ENCODE results near the gene DGKZ.

DGKZ gene

DNA sequence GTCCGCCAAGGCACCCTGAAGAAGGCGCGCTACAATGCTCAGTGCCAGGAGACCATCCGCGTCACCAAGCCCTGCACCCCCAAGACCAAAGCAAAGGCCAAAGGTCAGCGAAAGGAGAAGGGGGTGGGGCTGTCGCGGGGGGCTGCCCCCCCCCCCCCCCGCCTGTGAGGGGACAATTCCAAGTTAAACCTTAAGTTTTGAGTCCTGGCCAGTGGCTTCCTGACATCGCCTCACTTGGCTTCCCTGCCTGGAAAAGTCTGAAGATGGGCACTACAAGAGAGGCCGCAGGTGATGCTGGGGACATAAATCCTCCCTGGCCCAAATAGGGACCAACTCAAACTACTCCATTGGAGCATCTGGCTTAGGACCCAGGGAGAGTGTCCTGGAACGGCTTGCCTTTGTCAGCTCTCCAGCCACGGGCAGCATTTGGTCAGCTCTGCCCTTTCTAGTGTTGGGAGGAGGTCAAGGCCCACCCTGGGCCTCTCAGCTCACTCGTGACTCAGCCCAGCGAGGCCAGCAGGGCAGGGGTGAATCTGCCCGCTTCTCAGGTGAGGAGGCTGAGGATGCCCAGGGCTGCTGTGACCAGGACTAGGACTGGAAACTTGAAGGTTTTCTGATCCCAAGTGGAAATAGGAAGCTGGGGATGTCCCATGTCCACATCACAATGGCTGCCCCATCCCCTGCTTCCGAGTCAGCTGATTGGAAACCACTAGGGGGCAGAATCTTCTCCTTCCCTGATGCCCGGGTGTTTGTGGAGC, 35.6 kb downstream of the DGKZ start:
- ChIA-PET POLR2A (interaction anchor here (0.6 kb wide), 1 partner anchor 24 kb away, joined by 3 read pairs; no protein-coding TSS in a partner anchor), CTCF (interaction anchor here (0.5 to 1.0 kb wide), 2 partner anchors 67 to 272 kb away, joined by 3 read pairs; no protein-coding TSS in a partner anchor)
- Histone ChIP-seq H3K4me3 (ENCODE audit: control insufficient read depth in 1 of 7, extremely low read depth in 1 of 7, insufficient read depth in 4 of 7, low read depth in 2 of 7, low read length in 6 of 7) (peak overlapping the region in 4 of 7 experiments; percentile 49 to 80 (median 72)), H3K4me1 (ENCODE audit: control extremely low read depth in 1 of 4, control insufficient read depth in 4 of 4, insufficient read depth in 4 of 4, low read length in 3 of 4) (peaks cover 0 to 39% (median 33%) of the 10 kb centered on the region in 4 experiments), H3K27ac (ENCODE audit: insufficient read depth in 1 of 2, low read depth in 1 of 2, low read length in 2 of 2, poor library complexity in 1 of 2, severe bottlenecking in 2 of 2) (no peak overlapping the region), H3K9me3 (ENCODE audit: control extremely low read depth in 1 of 5, control insufficient read depth in 4 of 5, insufficient read depth in 2 of 5, low read depth in 1 of 5, low read length in 4 of 5) (no peaks in the 10 kb centered on the region), H3K27me3 (replicated peaks in 2 of 5; ENCODE audit: control insufficient read depth in 4 of 5, insufficient read depth in 5 of 5, low read length in 4 of 5) (peaks cover 0 to 4% (median 0%) of the 10 kb centered on the region in 5 experiments), H3K36me3 (ENCODE audit: control insufficient read depth in 4 of 4, insufficient read depth in 4 of 4, low read length in 3 of 4) (peaks cover 2 to 14% (median 10%) of the 10 kb centered on the region in 4 experiments)
- DNase-seq, result no peak
- 64% methylated on average over 12 of the region's 18 CpGs for WGBS (ENCODE audit: insufficient coverage)

GRCh38 chr11:46383404-46383758, 36.1 kb downstream of the DGKZ start:
- CTCF ChIA-PET, result interaction anchor here (0.5 to 1.0 kb wide), 2 partner anchors 67 to 273 kb away, joined by 3 read pairs; no protein-coding TSS in a partner anchor
- Histone ChIP-seq H3K4me1 (ENCODE audit: control extremely low read depth in 1 of 4, control insufficient read depth in 4 of 4, insufficient read depth in 4 of 4, low read length in 3 of 4) (peaks cover 0 to 44% (median 39%) of the 10 kb centered on the region in 4 experiments), H3K27me3 (replicated peaks in 2 of 5; ENCODE audit: control insufficient read depth in 4 of 5, insufficient read depth in 5 of 5, low read length in 4 of 5) (peaks cover 0 to 8% (median 1%) of the 10 kb centered on the region in 5 experiments), H3K9me3 (ENCODE audit: control extremely low read depth in 1 of 5, control insufficient read depth in 4 of 5, insufficient read depth in 2 of 5, low read depth in 1 of 5, low read length in 4 of 5) (no peaks in the 10 kb centered on the region), H3K27ac (ENCODE audit: insufficient read depth in 1 of 2, low read depth in 1 of 2, low read length in 2 of 2, poor library complexity in 1 of 2, severe bottlenecking in 2 of 2) (no peak overlapping the region), H3K36me3 (ENCODE audit: control insufficient read depth in 4 of 4, insufficient read depth in 4 of 4, low read length in 3 of 4) (peaks cover 0 to 8% (median 4%) of the 10 kb centered on the region in 4 experiments), H3K4me3 (ENCODE audit: control insufficient read depth in 1 of 7, extremely low read depth in 1 of 7, insufficient read depth in 4 of 7, low read depth in 2 of 7, low read length in 6 of 7) (no peak overlapping the region)
- DNase-seq, result no peak
- POLR2A ChIA-PET, result no interaction called here
- 100% methylated on average over 4 of the region's 7 CpGs for WGBS (ENCODE audit: insufficient coverage)

DNA sequence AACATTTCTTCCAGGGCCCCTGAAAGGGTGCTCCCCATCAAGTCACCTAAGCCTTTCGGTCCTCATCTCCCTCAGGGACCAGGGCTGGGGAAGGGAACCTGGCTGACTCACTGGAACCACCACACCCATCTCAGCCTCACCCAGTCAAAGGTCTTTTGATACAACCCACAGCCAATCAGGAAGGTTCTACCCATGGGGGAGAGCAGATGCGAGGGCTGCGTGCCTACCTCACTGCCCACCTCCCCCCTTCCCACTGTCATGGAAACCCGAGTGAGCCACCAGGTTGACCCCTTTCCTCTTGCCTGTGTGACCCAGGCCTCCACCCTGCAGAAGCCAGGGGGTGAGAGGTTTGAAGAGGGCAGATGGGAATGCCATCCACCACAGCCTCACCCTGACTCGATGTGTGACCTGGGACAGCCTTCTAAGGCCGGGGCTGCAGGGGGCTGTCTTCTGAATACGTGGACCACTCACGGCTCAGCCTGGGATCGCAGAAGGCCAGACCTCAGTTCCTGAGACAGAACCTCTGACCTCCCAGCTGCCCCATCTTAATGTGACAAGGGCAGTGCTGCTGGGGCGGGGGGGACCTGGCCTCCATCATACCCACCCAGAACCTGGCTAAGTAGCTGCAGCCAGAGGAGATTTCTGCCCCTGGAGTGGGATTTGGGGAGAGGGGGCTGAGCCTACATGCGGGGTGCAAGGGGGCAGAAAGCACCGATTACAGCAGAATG, 36.9 kb downstream of the DGKZ start:
- ChIA-PET CTCF (no interaction called here), POLR2A (no interaction called here)
- Histone ChIP-seq H3K36me3 (ENCODE audit: control insufficient read depth in 4 of 4, insufficient read depth in 4 of 4, low read length in 3 of 4) (peaks cover 0 to 4% (median 1%) of the 10 kb centered on the region in 4 experiments), H3K27ac (ENCODE audit: insufficient read depth in 1 of 2, low read depth in 1 of 2, low read length in 2 of 2, poor library complexity in 1 of 2, severe bottlenecking in 2 of 2) (no peak overlapping the region), H3K4me1 (ENCODE audit: control extremely low read depth in 1 of 4, control insufficient read depth in 4 of 4, insufficient read depth in 4 of 4, low read length in 3 of 4) (peaks cover 0 to 51% (median 43%) of the 10 kb centered on the region in 4 experiments), H3K9me3 (ENCODE audit: control extremely low read depth in 1 of 5, control insufficient read depth in 4 of 5, insufficient read depth in 2 of 5, low read depth in 1 of 5, low read length in 4 of 5) (no peaks in the 10 kb centered on the region), H3K4me3 (ENCODE audit: control insufficient read depth in 1 of 7, extremely low read depth in 1 of 7, insufficient read depth in 4 of 7, low read depth in 2 of 7, low read length in 6 of 7) (no peak overlapping the region), H3K27me3 (replicated peaks in 2 of 5; ENCODE audit: control insufficient read depth in 4 of 5, insufficient read depth in 5 of 5, low read length in 4 of 5) (peaks cover 0 to 16% (median 8%) of the 10 kb centered on the region in 5 experiments)
- DNase-seq, result no peak
- 95% methylated on average over 11 of the region's 12 CpGs for WGBS (ENCODE audit: insufficient coverage)

DNA sequence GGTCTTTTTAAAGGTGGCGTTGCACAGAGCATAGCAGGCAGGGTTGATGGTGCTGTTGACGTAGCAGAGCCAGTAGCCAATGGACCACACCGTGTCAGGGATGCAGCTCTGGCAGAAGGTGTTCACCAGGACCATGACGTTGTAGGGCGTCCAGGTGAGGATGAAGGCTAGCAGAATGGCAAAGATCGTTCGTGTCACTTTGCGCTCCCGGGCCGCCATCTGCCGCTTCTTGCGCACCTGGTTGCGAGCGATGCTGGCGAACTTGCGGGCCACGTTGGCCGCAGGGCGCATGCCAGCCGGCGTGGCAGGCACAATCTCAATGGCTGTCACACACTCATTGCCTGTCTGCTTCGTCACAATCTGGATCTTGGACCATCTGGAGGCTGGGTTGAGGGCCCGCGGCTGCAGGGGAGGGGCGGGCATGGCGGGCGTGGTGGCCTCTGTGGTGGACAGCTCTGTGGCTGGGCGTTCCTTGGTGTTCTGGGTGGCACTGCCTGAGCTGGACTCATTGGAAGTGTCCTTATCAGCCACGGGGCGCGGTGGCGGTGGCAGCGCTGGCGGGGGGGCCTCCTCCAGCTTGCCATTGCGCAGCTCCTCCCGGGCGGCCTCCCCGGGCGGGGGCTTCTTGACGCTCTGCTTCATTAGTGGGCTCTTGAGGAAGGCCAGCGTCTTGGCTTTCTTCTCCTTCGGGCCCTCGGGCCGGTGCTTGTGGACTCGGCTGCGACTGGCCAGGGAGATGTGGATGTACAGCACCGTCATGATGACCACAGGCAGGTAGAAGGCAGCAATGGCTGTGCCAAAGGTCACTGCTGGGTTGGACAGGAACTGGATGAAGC, 38.1 kb downstream of the DGKZ start:
- Histone ChIP-seq H3K27ac (ENCODE audit: insufficient read depth in 1 of 2, low read depth in 1 of 2, low read length in 2 of 2, poor library complexity in 1 of 2, severe bottlenecking in 2 of 2) (no peak overlapping the region), H3K9me3 (ENCODE audit: control extremely low read depth in 1 of 5, control insufficient read depth in 4 of 5, insufficient read depth in 2 of 5, low read depth in 1 of 5, low read length in 4 of 5) (no peaks in the 10 kb centered on the region), H3K4me1 (ENCODE audit: control extremely low read depth in 1 of 4, control insufficient read depth in 4 of 4, insufficient read depth in 4 of 4, low read length in 3 of 4) (peaks cover 0 to 54% (median 50%) of the 10 kb centered on the region in 4 experiments), H3K36me3 (ENCODE audit: control insufficient read depth in 4 of 4, insufficient read depth in 4 of 4, low read length in 3 of 4) (no peaks in the 10 kb centered on the region), H3K27me3 (replicated peaks in 2 of 5; ENCODE audit: control insufficient read depth in 4 of 5, insufficient read depth in 5 of 5, low read length in 4 of 5) (peaks cover 0 to 28% (median 16%) of the 10 kb centered on the region in 5 experiments), H3K4me3 (ENCODE audit: control insufficient read depth in 1 of 7, extremely low read depth in 1 of 7, insufficient read depth in 4 of 7, low read depth in 2 of 7, low read length in 6 of 7) (no peak overlapping the region)
- ChIA-PET CTCF (interaction anchor here (9.3 kb wide), 1 partner anchor 17 kb away, joined by 52 read pairs; no protein-coding TSS in a partner anchor), POLR2A (no interaction called here)
- no peak for DNase-seq
- WGBS (ENCODE audit: insufficient coverage), result 96% methylated on average over 45 of the region's 47 CpGs

DNA sequence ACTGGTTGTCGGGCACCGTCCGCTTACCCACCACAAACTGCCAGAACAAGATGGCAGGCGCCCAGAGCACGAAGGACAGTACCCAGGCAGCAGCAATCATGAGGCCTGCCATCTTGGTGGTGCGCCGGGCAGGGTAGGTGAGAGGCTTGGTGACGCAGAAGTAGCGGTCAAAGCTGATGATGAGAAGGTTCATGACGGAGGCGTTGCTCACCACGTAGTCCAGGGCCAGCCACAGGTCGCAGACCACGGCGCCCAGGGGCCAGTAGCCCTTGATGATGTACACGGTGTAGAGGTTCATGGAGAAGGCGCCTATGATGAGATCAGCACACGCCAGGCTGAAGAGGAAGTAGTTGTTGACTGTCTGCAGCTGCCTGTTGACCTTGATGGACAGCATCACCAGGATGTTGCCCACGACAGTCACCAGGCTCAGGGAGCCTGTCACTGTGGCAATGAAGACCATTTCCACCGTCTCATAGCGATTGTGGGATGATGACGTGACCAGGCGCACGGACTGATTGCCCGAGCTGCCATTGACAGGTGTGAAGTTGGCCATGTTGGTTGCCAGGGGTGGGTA, 38.8 kb downstream of the DGKZ start:
- Histone ChIP-seq H3K9me3 (ENCODE audit: control extremely low read depth in 1 of 5, control insufficient read depth in 4 of 5, insufficient read depth in 2 of 5, low read depth in 1 of 5, low read length in 4 of 5) (no peaks in the 10 kb centered on the region), H3K27ac (ENCODE audit: insufficient read depth in 1 of 2, low read depth in 1 of 2, low read length in 2 of 2, poor library complexity in 1 of 2, severe bottlenecking in 2 of 2) (no peak overlapping the region), H3K4me1 (ENCODE audit: control extremely low read depth in 1 of 4, control insufficient read depth in 4 of 4, insufficient read depth in 4 of 4, low read length in 3 of 4) (peaks cover 0 to 55% (median 51%) of the 10 kb centered on the region in 4 experiments), H3K27me3 (replicated peaks in 2 of 5; ENCODE audit: control insufficient read depth in 4 of 5, insufficient read depth in 5 of 5, low read length in 4 of 5) (peaks cover 0 to 35% (median 19%) of the 10 kb centered on the region in 5 experiments), H3K36me3 (ENCODE audit: control insufficient read depth in 4 of 4, insufficient read depth in 4 of 4, low read length in 3 of 4) (no peaks in the 10 kb centered on the region), H3K4me3 (ENCODE audit: control insufficient read depth in 1 of 7, extremely low read depth in 1 of 7, insufficient read depth in 4 of 7, low read depth in 2 of 7, low read length in 6 of 7) (no peak overlapping the region)
- POLR2A ChIA-PET, result no interaction called here
- DNase-seq, result no peak
- 97% methylated on average over 23 of the region's 25 CpGs for WGBS (ENCODE audit: insufficient coverage)
- CTCF ChIA-PET, result interaction anchor here (0.9 to 9.3 kb wide), 3 partner anchors 17 to 72 kb away, joined by 3 to 52 read pairs (median 3); no protein-coding TSS in a partner anchor

- Histone ChIP-seq H3K27me3 (replicated peaks in 2 of 5; ENCODE audit: control insufficient read depth in 4 of 5, insufficient read depth in 5 of 5, low read length in 4 of 5) (peaks cover 0 to 40% (median 21%) of the 10 kb centered on the region in 5 experiments), H3K36me3 (ENCODE audit: control insufficient read depth in 4 of 4, insufficient read depth in 4 of 4, low read length in 3 of 4) (no peaks in the 10 kb centered on the region), H3K4me1 (ENCODE audit: control extremely low read depth in 1 of 4, control insufficient read depth in 4 of 4, insufficient read depth in 4 of 4, low read length in 3 of 4) (peaks cover 0 to 59% (median 53%) of the 10 kb centered on the region in 4 experiments), H3K27ac (ENCODE audit: insufficient read depth in 1 of 2, low read depth in 1 of 2, low read length in 2 of 2, poor library complexity in 1 of 2, severe bottlenecking in 2 of 2) (no peak overlapping the region), H3K4me3 (ENCODE audit: control insufficient read depth in 1 of 7, extremely low read depth in 1 of 7, insufficient read depth in 4 of 7, low read depth in 2 of 7, low read length in 6 of 7) (no peak overlapping the region), H3K9me3 (ENCODE audit: control extremely low read depth in 1 of 5, control insufficient read depth in 4 of 5, insufficient read depth in 2 of 5, low read depth in 1 of 5, low read length in 4 of 5) (no peaks in the 10 kb centered on the region)
- ChIA-PET CTCF (interaction anchor here (0.9 to 9.3 kb wide), 6 partner anchors 8 to 143 kb away, joined by 3 to 52 read pairs (median 7); no protein-coding TSS in a partner anchor), POLR2A (no interaction called here)
- no peak for DNase-seq
- 100% methylated on average over 2 of the region's 4 CpGs for WGBS (ENCODE audit: insufficient coverage)
Measured at GRCh38 chr11:46386674-46387073, 39.4 kb downstream of the DGKZ start.
